GM12878 (cell line): ENCODE results near the gene GINS2. TPM values are rescaled to one million over a fixed set of nuclear protein-coding genes. Genes with fewer than 3 reads are reported as not detected.

Experiments
- ATAC-seq: fragments of 200-7000 bp; cut with Tn5 transposase; 3 replicates; pipeline ENCODE4 v1.9.1; 2020; ENCODE audit warnings: mild to moderate bottlenecking, moderate library complexity
- BruUV-seq: library from RNA; stranded (reverse); fragments of 400-500 nt; replicated peaks from 2 replicates; lab custom pipeline; 2021; lab: Mats Ljungman, UMichigan
- CTCF ChIA-PET: fragments of 300-600 bp; sonication (Branson Sonifier 250); formaldehyde crosslinking; extraction: SDS; loops from one replicate; lab custom pipeline; 2021; ENCODE audit warnings: inconsistent platforms; lab: Yijun Ruan, JAX
- POLR2A ChIA-PET: fragments of 350-600 bp; formaldehyde crosslinking; extraction: SDS; loops from one replicate; lab custom pipeline; 2021; ENCODE audit warnings: inconsistent platforms; lab: Charles Lee
- RAD21 ChIA-PET: fragments of 300-600 bp; sonication (Branson Sonifier 250); formaldehyde crosslinking; loops from one replicate; lab custom pipeline; 2023; ENCODE audit warnings: antibody characterized with exemption; ENCODE audit not compliant: unreplicated experiment; lab: Charles Lee
- SMC1A ChIA-PET: fragments of 300-600 bp; sonication (Branson Sonifier 250); formaldehyde crosslinking; loops from one replicate; lab custom pipeline; 2023; ENCODE audit not compliant: unreplicated experiment, uncharacterized antibody; lab: Charles Lee
- DNase-seq: peaks from one replicate; pipeline ENCODE4 v3.0.0-alpha.2; 2011; ENCODE audit warnings: low read depth, low spot score
- FAIRE-seq: peaks from 3 replicates; lab custom pipeline; 2011; peaks lifted over from hg19 to GRCh38; lab: Jason Lieb, UNC
- H2AFZ ChIP-seq: 2 replicates; pipeline ENCODE4 v1.6.0; 2011; ENCODE audit warnings: low read depth, low read length, control low read depth; ENCODE audit not compliant: control insufficient read depth
- H3K27ac ChIP-seq: 2 replicates; pipeline ENCODE4 v1.5.1; 2011; ENCODE audit warnings: control low read depth; ENCODE audit not compliant: control insufficient read depth, insufficient read depth
- H3K27me3 ChIP-seq, 2 experiments: replicated peaks in 1 of 2; 2 replicates each; pipeline versions ENCODE4 v1.6.0 to v1.6.1; 2011; ENCODE audit warnings: low read length in 1 of 2; ENCODE audit not compliant: control insufficient read depth in 2 of 2, insufficient read depth in 2 of 2
- H3K36me3 ChIP-seq, 2 experiments: 2 replicates each; pipeline ENCODE4 v1.5.1; 2011; ENCODE audit warnings: low read length in 1 of 2; ENCODE audit not compliant: control insufficient read depth in 2 of 2, insufficient read depth in 2 of 2
- H3K4me1 ChIP-seq: 2 replicates; pipeline ENCODE4 v1.6.1; 2011; ENCODE audit warnings: mild to moderate bottlenecking, low read length, moderate library complexity, mixed read lengths; ENCODE audit not compliant: control insufficient read depth, insufficient read depth
- H3K4me2 ChIP-seq: 2 replicates; pipeline ENCODE4 v1.6.0; 2011; ENCODE audit warnings: control low read depth; ENCODE audit not compliant: control insufficient read depth, insufficient read depth
- H3K4me3 ChIP-seq: fragments of 200-600 bp; sonication (generic); 2 replicates; pipeline ENCODE4 v1.5.1; 2016
- H3K79me2 ChIP-seq: 2 replicates; pipeline ENCODE4 v1.6.0; 2011; ENCODE audit warnings: low read length; ENCODE audit not compliant: control insufficient read depth, insufficient read depth
- H3K9ac ChIP-seq: 2 replicates; pipeline ENCODE4 v1.8.0; 2011; ENCODE audit warnings: low read length, control low read depth, mixed read lengths; ENCODE audit not compliant: control insufficient read depth, insufficient read depth
- H3K9me3 ChIP-seq: replicated peaks from 3 replicates; pipeline ENCODE4 v1.5.1; 2011; ENCODE audit warnings: mild to moderate bottlenecking, low read length; ENCODE audit not compliant: control insufficient read depth, insufficient read depth
- H4K20me1 ChIP-seq: 2 replicates; pipeline ENCODE4 v1.6.0; 2011; ENCODE audit not compliant: control insufficient read depth, insufficient read depth
- HDAC6 ChIP-seq: fragments of 200-600 bp; sonication (generic); IDR thresholded peaks from one replicate; pipeline ENCODE4 v1.8.0; 2017; ENCODE audit warnings: antibody characterized with exemption; ENCODE audit not compliant: unreplicated experiment
- NFIC ChIP-seq: IDR thresholded peaks from 2 replicates; pipeline ENCODE4 v1.6.1; 2012; ENCODE audit warnings: low read depth, mild to moderate bottlenecking, inconsistent platforms, low read length, moderate library complexity
- SREBF2 ChIP-seq: IDR thresholded peaks from 2 replicates; pipeline ENCODE4 v1.6.1; 2012; ENCODE audit warnings: mild to moderate bottlenecking, low read length
- WGBS: methylation state at CpG from one replicate; pipeline ENCODE4 v1.1.6; 2016; ENCODE audit warnings: low lambda C conversion rate; ENCODE audit not compliant: insufficient replicate concordance, insufficient coverage; ENCODE audit errors: missing lambda C conversion rate; 5-methylcytosine and 5-hydroxymethylcytosine counted together
- in situ Hi-C: fragments of 300-500 bp; cut with MboI; formaldehyde crosslinking; loops from 9 replicates; pipeline ENCODE4 v1.14.3; 2018; ENCODE audit warnings: mixed read lengths
- intact Hi-C: fragments of 100-400 bp; cut with micrococcal nuclease; formaldehyde crosslinking; loops from one replicate; pipeline ENCODE4 v1.14.2; 2022; ENCODE audit not compliant: unreplicated experiment
- polyA plus RNA-seq, 11 experiments: library from polyadenylated mRNA; depleted of rRNA in 4 of 11; unstranded in 6 of 11; stranded (reverse) in 5 of 11; fragments of >200 nt; fragmentation: Nextera tagmentation in 4 of 11; fragmentation: Illumina TruSeq in 1 of 11; extraction: Ambion mirVana in 4 of 11; extraction: Trizol in 1 of 11; gene quantifications; 1 replicate in 1 of 11; 2 replicates in 10 of 11; pipeline versions ENCODE4 v1.2.1 to v1.2.3, GENCODE V29; 2011 to 2016; ENCODE audit warnings: inconsistent platforms in 2 of 11, missing spikeins in 2 of 11, low read depth in 1 of 11
- total RNA-seq, 4 experiments: library from RNA; depleted of rRNA in 3 of 4; stranded (reverse); fragments of >200 nt in 3 of 4; fragmentation: Illumina TruSeq in 1 of 4; extraction: Trizol in 1 of 4; gene quantifications; 2 replicates each; pipeline versions ENCODE4 v1.2.1 to v1.2.3, GENCODE V29; 2013 to 2021
- TF ChIP-seq, protein P1 (sequence below): IDR thresholded peaks from 2 replicates; pipeline ENCODE4 v1.6.1; 2012; ENCODE audit warnings: low read depth, low read length, improper control_type of control experiment

GINS2 gene
- total and polyA plus RNA-seq, 10 of the 15 experiments (the other 5 are each of a cell fraction or from before 2014, with no cell fraction given): 42.7 to 90.8 (median 57.0) TPM

DNA sequence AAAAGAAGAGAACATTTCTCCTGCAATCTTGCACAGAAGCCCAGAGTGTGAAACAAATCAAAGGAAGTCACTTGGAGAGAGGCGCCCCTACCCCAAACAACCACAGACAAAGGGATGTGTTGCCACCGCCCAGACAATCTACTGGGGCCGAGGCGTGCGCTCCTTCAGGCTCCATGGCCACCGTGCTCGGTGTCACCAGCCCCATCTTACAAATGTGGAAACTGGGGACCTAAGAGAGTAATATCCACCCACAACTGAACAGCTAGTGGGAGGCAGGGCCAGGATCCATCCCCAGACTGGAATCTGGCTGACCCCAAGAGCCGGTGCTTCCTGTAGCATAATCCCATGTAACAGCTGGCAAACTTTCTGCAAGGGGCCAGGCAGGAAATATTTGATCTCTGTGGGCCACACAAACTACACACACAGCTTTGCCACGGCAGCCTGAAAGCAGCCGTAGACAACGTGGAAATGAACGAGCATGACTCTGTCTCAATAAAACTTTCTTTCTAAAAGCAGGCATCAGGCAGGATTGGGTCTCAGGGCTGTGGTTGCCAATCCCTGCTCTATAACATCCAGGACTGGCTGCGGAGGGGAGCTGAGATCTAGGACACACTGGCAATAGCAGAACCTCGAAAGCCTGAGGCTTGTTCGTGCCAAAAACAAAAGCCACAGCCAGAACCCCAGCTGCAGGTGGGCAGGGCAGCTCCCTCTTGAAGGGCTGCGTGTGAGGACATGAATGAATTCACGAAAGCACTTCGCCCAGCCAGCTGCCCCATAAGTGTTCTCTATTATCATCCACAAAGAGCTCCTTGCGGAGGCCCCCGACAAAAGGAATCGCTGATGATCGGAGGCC is 26.6 kb upstream of the GINS2 start:
- DNase-seq: no peak
- TF ChIP-seq, protein P1, sequence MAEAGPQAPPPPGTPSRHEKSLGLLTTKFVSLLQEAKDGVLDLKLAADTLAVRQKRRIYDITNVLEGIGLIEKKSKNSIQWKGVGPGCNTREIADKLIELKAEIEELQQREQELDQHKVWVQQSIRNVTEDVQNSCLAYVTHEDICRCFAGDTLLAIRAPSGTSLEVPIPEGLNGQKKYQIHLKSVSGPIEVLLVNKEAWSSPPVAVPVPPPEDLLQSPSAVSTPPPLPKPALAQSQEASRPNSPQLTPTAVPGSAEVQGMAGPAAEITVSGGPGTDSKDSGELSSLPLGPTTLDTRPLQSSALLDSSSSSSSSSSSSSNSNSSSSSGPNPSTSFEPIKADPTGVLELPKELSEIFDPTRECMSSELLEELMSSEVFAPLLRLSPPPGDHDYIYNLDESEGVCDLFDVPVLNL: no peak
- TF ChIP-seq NFIC (no peak), SREBF2 (no peak), HDAC6 (no peak)
- ChIA-PET SMC1A (interaction anchor here (1.5 kb wide), 1 partner anchor 56 kb away, joined by 6 read pairs; no protein-coding TSS in a partner anchor), RAD21 (interaction anchor here (0.6 to 1.3 kb wide), 3 partner anchors 45 to 368 kb away, joined by 3 to 4 read pairs (median 3); no protein-coding TSS in a partner anchor), CTCF (interaction anchor here (0.6 to 6.4 kb wide), 12 partner anchors 26 to 600 kb away, joined by 3 to 36 read pairs (median 4); partner anchors contain the start of gene GINS2), POLR2A (no interaction called here)
- ATAC-seq: no peak
- WGBS: 68% methylated on average over 22 of the region's 22 CpGs
- no peaks in the 10 kb centered on the region for H4K20me1 ChIP-seq
- FAIRE-seq: no peak
- H2AFZ ChIP-seq: no peak overlapping the region
- no peaks in the 10 kb centered on the region; the same call in 2 of the 3 replicates for H3K9me3 ChIP-seq
- intact Hi-C loops (loop anchor here (5.0 to 10.0 kb wide), 4 partner anchors 38 to 321 kb away; no protein-coding TSS in a partner anchor), in situ Hi-C loops (loop anchor here (5.0 kb wide), 1 partner anchor 58 kb away; no protein-coding TSS in a partner anchor)
- H3K4me3 ChIP-seq: no peak overlapping the region
- no peaks in the 10 kb centered on the region for H3K36me3 ChIP-seq
- H3K27ac ChIP-seq: no peak overlapping the region
- no peaks in the 10 kb centered on the region for H3K79me2 ChIP-seq
- H3K9ac ChIP-seq: no peak overlapping the region
- H3K27me3 ChIP-seq: no peaks in the 10 kb centered on the region
- BruUV-seq: no TSS peak
- no peak overlapping the region for H3K4me2 ChIP-seq
- H3K4me1 ChIP-seq: no peaks in the 10 kb centered on the region
